AG04450 (cell line): Measurements from ENCODE around the gene LRCOL1. TPM values are rescaled to one million over a fixed set of nuclear protein-coding genes. Genes with fewer than 3 reads are reported as not detected.

Experiments
- CTCF ChIA-PET: fragments of 300-600, 350-600 bp; formaldehyde crosslinking; extraction: SDS; loops from one replicate; lab custom pipeline; 2022; ENCODE audit warnings: antibody characterized with exemption, inconsistent platforms; lab: Charles Lee
- POLR2A ChIA-PET: fragments of 350-600 bp; formaldehyde crosslinking; extraction: SDS; loops from one replicate; lab custom pipeline; 2021; ENCODE audit warnings: antibody characterized with exemption, inconsistent platforms; lab: Yijun Ruan, JAX
- DNase-seq: peaks from one replicate; pipeline ENCODE4 v3.0.0-alpha.2; 2011; ENCODE audit warnings: low read depth, low spot score
- H3K27ac ChIP-seq: one replicate; pipeline ENCODE4 v1.5.1; 2012; ENCODE audit warnings: low read depth, low read length, control low read depth
- H3K27me3 ChIP-seq: one replicate; pipeline ENCODE4 v1.6.0; 2012; ENCODE audit warnings: low read length; ENCODE audit not compliant: control insufficient read depth, insufficient read depth
- H3K4me3 ChIP-seq: 2 replicates; pipeline ENCODE4 v1.5.1; 2011; ENCODE audit warnings: mild to moderate bottlenecking, low read depth, low read length, control low read depth
- H3K9me3 ChIP-seq: 2 replicates; pipeline ENCODE4 v1.5.1; 2012; ENCODE audit warnings: low read length; ENCODE audit not compliant: control insufficient read depth, insufficient read depth
- CTCF ChIP-seq: IDR thresholded peaks from 2 replicates; pipeline ENCODE4 v1.5.1; 2011; ENCODE audit warnings: low read depth, low read length, control low read depth, inconsistent platforms
- polyA plus RNA-seq: library from polyadenylated mRNA; depleted of rRNA; stranded (reverse); fragments of >200 nt; gene quantifications from 2 replicates; pipeline ENCODE4 v1.2.3, GENCODE V29; 2011

Gene LRCOL1
- polyA plus RNA-seq, 1 experiment, result 0.11 TPM

GRCh38 chr12:132588319-132588718 lies 22.1 kb downstream of the LRCOL1 start:
- Histone ChIP-seq H3K9me3 (peaks cover 14% of the 10 kb centered on the region), H3K4me3 (no peak overlapping the region), H3K27ac (no peak overlapping the region), H3K27me3 (peaks cover 19% of the 10 kb centered on the region)
- no peak for DNase-seq
- ChIA-PET CTCF (no interaction called here), POLR2A (no interaction called here)
- TF ChIP-seq CTCF, result no peak

GRCh38 chr12:132587781-132588180 lies 22.6 kb downstream of the LRCOL1 start:
- Histone ChIP-seq H3K9me3 (peaks cover 14% of the 10 kb centered on the region), H3K27ac (no peak overlapping the region), H3K27me3 (peaks cover 19% of the 10 kb centered on the region), H3K4me3 (no peak overlapping the region)
- ChIA-PET CTCF (no interaction called here), POLR2A (no interaction called here)
- no peak for TF ChIP-seq CTCF
- no peak for DNase-seq

- Histone ChIP-seq H3K27me3 (peaks cover 21% of the 10 kb centered on the region), H3K4me3 (no peak overlapping the region), H3K27ac (no peak overlapping the region), H3K9me3 (peaks cover 14% of the 10 kb centered on the region)
- ChIA-PET POLR2A (interaction anchor here (0.6 kb wide), 1 partner anchor 26 kb away, joined by 3 read pairs; no protein-coding TSS in a partner anchor), CTCF (no interaction called here)
- DNase-seq, result no peak
- TF ChIP-seq CTCF, result no peak
These were observed 23.5 kb downstream of the LRCOL1 start for GRCh38 chr12:132586929-132587328.

GRCh38 chr12:132585177-132585576 lies 25.2 kb downstream of the LRCOL1 start:
- ChIA-PET POLR2A (no interaction called here), CTCF (no interaction called here)
- no peak for TF ChIP-seq CTCF
- Histone ChIP-seq H3K4me3 (no peak overlapping the region), H3K27ac (no peak overlapping the region), H3K9me3 (peaks cover 10% of the 10 kb centered on the region), H3K27me3 (peaks cover 19% of the 10 kb centered on the region)
- no peak for DNase-seq

GRCh38 chr12:132584429-132584828 lies 26.0 kb downstream of the LRCOL1 start:
- Histone ChIP-seq H3K4me3 (no peak overlapping the region), H3K9me3 (peaks cover 10% of the 10 kb centered on the region), H3K27ac (no peak overlapping the region), H3K27me3 (peaks cover 13% of the 10 kb centered on the region)
- no peak for TF ChIP-seq CTCF
- POLR2A ChIA-PET, result no interaction called here
- CTCF ChIA-PET, result no interaction called here
- no peak for DNase-seq
